ENCODE measurements around the gene RUFY3. TPM values are rescaled to one million over a fixed set of nuclear protein-coding genes. Genes with fewer than 3 reads are reported as not detected.

The RUFY3 gene
- polyA plus RNA-seq (2013, experiment 1 of 2) = 42.1 TPM
- 41.9 TPM for polyA plus RNA-seq (2013, experiment 2 of 2)

- Histone ChIP-seq H3K4me2 (ENCODE audit: insufficient read depth, low read length, poor library complexity, severe bottlenecking) (no peak within 1 kb of the TSS), H2BK5ac (ENCODE audit: low read length) (no peak within 1 kb of the TSS), H3K23ac (ENCODE audit: low read depth, low read length, poor library complexity) (no peak within 1 kb of the TSS), H3K4me3 (ENCODE audit: low read length in 2 of 2) (peak within 1 kb of the TSS; percentile 51 to 55), H3K4ac (ENCODE audit: low read length) (no peak within 1 kb of the TSS), H3K18ac (ENCODE audit: low read length) (no peak within 1 kb of the TSS), H2BK12ac (ENCODE audit: low read length) (no peak within 1 kb of the TSS), H2AFZ (ENCODE audit: low read length) (peak within 1 kb of the TSS; percentile 19), H3K14ac (ENCODE audit: low read length) (no peak within 1 kb of the TSS), H3K79me1 (ENCODE audit: low read depth, low read length) (no peaks in the 10 kb centered on the region), H3K36me3 (replicated peaks in 1 of 2; ENCODE audit: control insufficient read depth in 2 of 2, insufficient read depth in 2 of 2, low read length in 2 of 2) (peaks cover 0 to 23% of the 10 kb centered on the region in 2 donors), H2BK120ac (ENCODE audit: low read depth, low read length) (no peak within 1 kb of the TSS), H4K8ac (ENCODE audit: low read depth, low read length) (no peak within 1 kb of the TSS), H3K4me1 (ENCODE audit: control insufficient read depth in 2 of 2, insufficient read depth in 1 of 2, low read depth in 1 of 2, low read length in 2 of 2) (peaks cover 8 to 9% of the 10 kb centered on the region in 2 donors), H3K9me3 (replicated peaks in 1 of 2; ENCODE audit: control insufficient read depth in 2 of 2, insufficient read depth in 1 of 2, low read depth in 1 of 2, low read length in 2 of 2) (no peaks in the 10 kb centered on the region), H4K91ac (ENCODE audit: low read depth, low read length, poor library complexity) (no peak within 1 kb of the TSS), H2BK15ac (ENCODE audit: low read length) (no peak within 1 kb of the TSS), H3K27ac (replicated peaks; ENCODE audit: low read length) (peak within 1 kb of the TSS; percentile 5), H3K9ac (ENCODE audit: low read depth, low read length, poor library complexity) (no peak within 1 kb of the TSS), H2AK5ac (ENCODE audit: low read depth, low read length) (no peak within 1 kb of the TSS), H3K27me3 (ENCODE audit: control insufficient read depth in 3 of 3, insufficient read depth in 3 of 3, low read depth in 1 of 3, low read length in 3 of 3) (no peaks in the 10 kb centered on the region)
- WGBS, 2 donors (ENCODE audit: extremely low coverage in 2 of 2, insufficient read length in 2 of 2, insufficient replicate concordance in 1 of 2) = no CpG with 5 or more reads among the region's 3 CpGs
- DNase-seq (ENCODE audit: low spot score) = no peak
Measured at GRCh38 chr4:70721747-70722146, at the start of gene RUFY3. Gene RUFY3, plus strand, starts transcription at chr4:70721964. Its CDS starts 610 bp downstream, at chr4:70722574.

GRCh38 chr4:70674191-70674590, 47.6 kb upstream of the RUFY3 start:
- H4K91ac ChIP-seq (ENCODE audit: low read depth, low read length, poor library complexity) = no peak overlapping the region
- no peak overlapping the region for H3K14ac ChIP-seq (ENCODE audit: low read length)
- H2AFZ ChIP-seq (ENCODE audit: low read length) = no peak overlapping the region
- H2AK5ac ChIP-seq (ENCODE audit: low read depth, low read length) = no peak overlapping the region
- H3K9ac ChIP-seq (ENCODE audit: low read depth, low read length, poor library complexity) = no peak overlapping the region
- no peak overlapping the region for H2BK5ac ChIP-seq (ENCODE audit: low read length)
- H3K23ac ChIP-seq (ENCODE audit: low read depth, low read length, poor library complexity) = no peak overlapping the region
- H3K4me2 ChIP-seq (ENCODE audit: insufficient read depth, low read length, poor library complexity, severe bottlenecking) = no peak overlapping the region
- H3K18ac ChIP-seq (ENCODE audit: low read length) = no peak overlapping the region
- no peak overlapping the region for H3K4ac ChIP-seq (ENCODE audit: low read length)
- H3K36me3 ChIP-seq (replicated peaks in 1 of 2; ENCODE audit: control insufficient read depth in 2 of 2, insufficient read depth in 2 of 2, low read length in 2 of 2) = no peaks in the 10 kb centered on the region
- no peak overlapping the region for H3K4me3 ChIP-seq (ENCODE audit: low read length in 2 of 2)
- H2BK120ac ChIP-seq (ENCODE audit: low read depth, low read length) = no peak overlapping the region
- no peaks in the 10 kb centered on the region for H3K9me3 ChIP-seq (replicated peaks in 1 of 2; ENCODE audit: control insufficient read depth in 2 of 2, insufficient read depth in 1 of 2, low read depth in 1 of 2, low read length in 2 of 2)
- H3K79me1 ChIP-seq (ENCODE audit: low read depth, low read length) = no peaks in the 10 kb centered on the region
- H4K8ac ChIP-seq (ENCODE audit: low read depth, low read length) = no peak overlapping the region
- H2BK12ac ChIP-seq (ENCODE audit: low read length) = no peak overlapping the region
- no peaks in the 10 kb centered on the region for H3K4me1 ChIP-seq (ENCODE audit: control insufficient read depth in 2 of 2, insufficient read depth in 1 of 2, low read depth in 1 of 2, low read length in 2 of 2)
- no peak overlapping the region for H3K27ac ChIP-seq (replicated peaks; ENCODE audit: low read length)
- no peak for DNase-seq (ENCODE audit: low spot score)
- no peak overlapping the region for H2BK15ac ChIP-seq (ENCODE audit: low read length)
- H3K27me3 ChIP-seq (ENCODE audit: control insufficient read depth in 3 of 3, insufficient read depth in 3 of 3, low read depth in 1 of 3, low read length in 3 of 3) = peaks cover 0 to 22% (median 0%) of the 10 kb centered on the region in 3 experiments

- Histone ChIP-seq H3K9me3 (replicated peaks in 1 of 2; ENCODE audit: control insufficient read depth in 2 of 2, insufficient read depth in 1 of 2, low read depth in 1 of 2, low read length in 2 of 2) (no peaks in the 10 kb centered on the region), H3K4me2 (ENCODE audit: insufficient read depth, low read length, poor library complexity, severe bottlenecking) (no peak overlapping the region), H3K4ac (ENCODE audit: low read length) (no peak overlapping the region), H4K91ac (ENCODE audit: low read depth, low read length, poor library complexity) (no peak overlapping the region), H2AFZ (ENCODE audit: low read length) (no peak overlapping the region), H2AK5ac (ENCODE audit: low read depth, low read length) (no peak overlapping the region), H2BK12ac (ENCODE audit: low read length) (no peak overlapping the region), H2BK5ac (ENCODE audit: low read length) (no peak overlapping the region), H3K14ac (ENCODE audit: low read length) (no peak overlapping the region), H3K23ac (ENCODE audit: low read depth, low read length, poor library complexity) (no peak overlapping the region), H4K8ac (ENCODE audit: low read depth, low read length) (no peak overlapping the region), H3K18ac (ENCODE audit: low read length) (no peak overlapping the region), H3K79me1 (ENCODE audit: low read depth, low read length) (no peaks in the 10 kb centered on the region), H3K4me1 (ENCODE audit: control insufficient read depth in 2 of 2, insufficient read depth in 1 of 2, low read depth in 1 of 2, low read length in 2 of 2) (no peaks in the 10 kb centered on the region), H3K27me3 (ENCODE audit: control insufficient read depth in 3 of 3, insufficient read depth in 3 of 3, low read depth in 1 of 3, low read length in 3 of 3) (peaks cover 0 to 19% (median 0%) of the 10 kb centered on the region in 3 experiments), H3K36me3 (replicated peaks in 1 of 2; ENCODE audit: control insufficient read depth in 2 of 2, insufficient read depth in 2 of 2, low read length in 2 of 2) (no peaks in the 10 kb centered on the region), H3K9ac (ENCODE audit: low read depth, low read length, poor library complexity) (no peak overlapping the region), H2BK120ac (ENCODE audit: low read depth, low read length) (no peak overlapping the region), H3K27ac (replicated peaks; ENCODE audit: low read length) (no peak overlapping the region), H2BK15ac (ENCODE audit: low read length) (no peak overlapping the region), H3K4me3 (ENCODE audit: low read length in 2 of 2) (no peak overlapping the region)
- no peak for DNase-seq (ENCODE audit: low spot score)
- no CpG with 5 or more reads among the region's 1 CpG for WGBS, 2 donors (ENCODE audit: extremely low coverage in 2 of 2, insufficient read length in 2 of 2, insufficient replicate concordance in 1 of 2)
Measured at GRCh38 chr4:70674731-70675130, 47.0 kb upstream of the RUFY3 start.

GRCh38 chr4:70676554-70677090, 45.1 kb upstream of the RUFY3 start:
- no peak overlapping the region for H3K23ac ChIP-seq (ENCODE audit: low read depth, low read length, poor library complexity)
- H3K4me3 ChIP-seq (ENCODE audit: low read length in 2 of 2) = no peak overlapping the region
- H3K9me3 ChIP-seq (replicated peaks in 1 of 2; ENCODE audit: control insufficient read depth in 2 of 2, insufficient read depth in 1 of 2, low read depth in 1 of 2, low read length in 2 of 2) = no peaks in the 10 kb centered on the region
- H4K91ac ChIP-seq (ENCODE audit: low read depth, low read length, poor library complexity) = no peak overlapping the region
- no peaks in the 10 kb centered on the region for H3K4me1 ChIP-seq (ENCODE audit: control insufficient read depth in 2 of 2, insufficient read depth in 1 of 2, low read depth in 1 of 2, low read length in 2 of 2)
- H3K4ac ChIP-seq (ENCODE audit: low read length) = no peak overlapping the region
- no peaks in the 10 kb centered on the region for H3K79me1 ChIP-seq (ENCODE audit: low read depth, low read length)
- peaks cover 0 to 19% (median 0%) of the 10 kb centered on the region in 3 experiments for H3K27me3 ChIP-seq (ENCODE audit: control insufficient read depth in 3 of 3, insufficient read depth in 3 of 3, low read depth in 1 of 3, low read length in 3 of 3)
- H2BK12ac ChIP-seq (ENCODE audit: low read length) = no peak overlapping the region
- no peak overlapping the region for H3K4me2 ChIP-seq (ENCODE audit: insufficient read depth, low read length, poor library complexity, severe bottlenecking)
- no peak overlapping the region for H3K14ac ChIP-seq (ENCODE audit: low read length)
- H3K9ac ChIP-seq (ENCODE audit: low read depth, low read length, poor library complexity) = no peak overlapping the region
- no peaks in the 10 kb centered on the region for H3K36me3 ChIP-seq (replicated peaks in 1 of 2; ENCODE audit: control insufficient read depth in 2 of 2, insufficient read depth in 2 of 2, low read length in 2 of 2)
- H2BK120ac ChIP-seq (ENCODE audit: low read depth, low read length) = no peak overlapping the region
- no peak overlapping the region for H4K8ac ChIP-seq (ENCODE audit: low read depth, low read length)
- no peak overlapping the region for H2AFZ ChIP-seq (ENCODE audit: low read length)
- H2BK5ac ChIP-seq (ENCODE audit: low read length) = no peak overlapping the region
- H3K27ac ChIP-seq (replicated peaks; ENCODE audit: low read length) = no peak overlapping the region
- H2BK15ac ChIP-seq (ENCODE audit: low read length) = no peak overlapping the region
- no peak overlapping the region for H2AK5ac ChIP-seq (ENCODE audit: low read depth, low read length)
- WGBS, 2 donors (ENCODE audit: extremely low coverage in 2 of 2, insufficient read length in 2 of 2, insufficient replicate concordance in 1 of 2) = no CpG with 5 or more reads among the region's 6 CpGs
- H3K18ac ChIP-seq (ENCODE audit: low read length) = no peak overlapping the region
- no peak for DNase-seq (ENCODE audit: low spot score)

Data from neuronal stem cell (in vitro differentiated cells).